ENCODE results near the gene ERC2.

DNA sequence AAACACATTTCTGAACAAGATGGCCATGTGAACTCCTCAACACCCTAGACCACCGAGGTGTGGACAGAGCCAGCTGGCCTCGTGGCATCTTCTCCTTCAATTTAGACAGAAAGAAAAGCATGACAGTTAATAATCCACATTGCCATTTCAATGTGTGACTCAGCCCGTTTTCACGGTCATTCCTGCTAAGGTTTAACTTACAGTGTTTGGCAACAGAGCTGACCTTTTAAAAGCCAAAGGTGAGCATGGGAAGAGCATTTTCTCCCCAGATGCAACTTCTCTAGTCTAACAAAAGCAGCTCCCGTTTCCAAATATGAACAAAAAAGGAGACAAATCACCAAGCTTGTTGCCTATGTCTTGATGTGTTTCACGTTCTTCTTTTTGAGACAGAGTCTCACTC is 563.6 kb downstream of the ERC2 start:
- no peak for TF ChIP-seq GATA2 (IDR thresholded peaks at IDR 0.05; ENCODE audit: low read depth, low read length)
- TF ChIP-seq GATA3 (IDR thresholded peaks at IDR 0.05; ENCODE audit: low read depth, low read length), result no peak

Data from SH-SY5Y (cell line).